BJ (cell line): ENCODE measurements around the gene SEC14L3. TPM values are rescaled to one million over a fixed set of nuclear protein-coding genes. Genes with fewer than 3 reads are reported as not detected.
"Not testable (repeated sequence)": the region's sequence is repeated elsewhere in the genome, so short reads cannot be mapped to it uniquely, and the experiment has no call there.

Experiments used
- CTCF ChIA-PET: fragments of 350-600 bp; formaldehyde crosslinking; extraction: SDS; loops from one replicate; lab custom pipeline; 2021; ENCODE audit warnings: antibody characterized with exemption, inconsistent platforms; lab: Yijun Ruan, JAX
- POLR2A ChIA-PET: fragments of 300-600 bp; sonication (Branson Sonifier 250); formaldehyde crosslinking; extraction: SDS; loops from one replicate; lab custom pipeline; 2021; ENCODE audit warnings: antibody characterized with exemption; lab: Charles Lee
- DNase-seq: peaks from one replicate; pipeline ENCODE4 v3.0.0-alpha.2; 2011; ENCODE audit warnings: low read depth
- H3K27me3 ChIP-seq: 2 replicates; pipeline ENCODE4 v1.6.0; 2011; ENCODE audit warnings: low read length; ENCODE audit not compliant: control insufficient read depth, insufficient read depth
- H3K36me3 ChIP-seq: 2 replicates; pipeline ENCODE4 v1.5.1; 2011; ENCODE audit warnings: low read length; ENCODE audit not compliant: control insufficient read depth, insufficient read depth
- H3K4me3 ChIP-seq: 2 replicates; pipeline ENCODE4 v1.5.1; 2011; ENCODE audit warnings: low read depth, mild to moderate bottlenecking, control low read depth, low read length
- polyA plus RNA-seq: library from polyadenylated mRNA; depleted of rRNA; stranded (reverse); fragments of >200 nt; gene quantifications from 2 replicates; pipeline ENCODE4 v1.2.3, GENCODE V29; 2011
- TF ChIP-seq, protein P1 (sequence below): IDR thresholded peaks from 2 replicates; pipeline ENCODE4 v1.5.1; 2011; ENCODE audit warnings: low read depth, mild to moderate bottlenecking, control low read depth, inconsistent platforms, low read length, moderate library complexity; ENCODE audit not compliant: insufficient read depth

The SEC14L3 gene
- polyA plus RNA-seq, 1 experiment = not detected

GRCh38 chr22:30457981-30458380 lies 13.8 kb downstream of the SEC14L3 start:
- ChIA-PET CTCF (interaction anchor here (1.2 kb wide), 2 partner anchors 24 to 28 kb away, joined by 3 to 4 read pairs; no protein-coding TSS in a partner anchor), POLR2A (no interaction called here)
- H3K4me3 ChIP-seq = no peak overlapping the region
- H3K27me3 ChIP-seq = no peaks in the 10 kb centered on the region; the same call in 1 of the 2 replicates
- DNase-seq = no peak
- TF ChIP-seq, protein P1, sequence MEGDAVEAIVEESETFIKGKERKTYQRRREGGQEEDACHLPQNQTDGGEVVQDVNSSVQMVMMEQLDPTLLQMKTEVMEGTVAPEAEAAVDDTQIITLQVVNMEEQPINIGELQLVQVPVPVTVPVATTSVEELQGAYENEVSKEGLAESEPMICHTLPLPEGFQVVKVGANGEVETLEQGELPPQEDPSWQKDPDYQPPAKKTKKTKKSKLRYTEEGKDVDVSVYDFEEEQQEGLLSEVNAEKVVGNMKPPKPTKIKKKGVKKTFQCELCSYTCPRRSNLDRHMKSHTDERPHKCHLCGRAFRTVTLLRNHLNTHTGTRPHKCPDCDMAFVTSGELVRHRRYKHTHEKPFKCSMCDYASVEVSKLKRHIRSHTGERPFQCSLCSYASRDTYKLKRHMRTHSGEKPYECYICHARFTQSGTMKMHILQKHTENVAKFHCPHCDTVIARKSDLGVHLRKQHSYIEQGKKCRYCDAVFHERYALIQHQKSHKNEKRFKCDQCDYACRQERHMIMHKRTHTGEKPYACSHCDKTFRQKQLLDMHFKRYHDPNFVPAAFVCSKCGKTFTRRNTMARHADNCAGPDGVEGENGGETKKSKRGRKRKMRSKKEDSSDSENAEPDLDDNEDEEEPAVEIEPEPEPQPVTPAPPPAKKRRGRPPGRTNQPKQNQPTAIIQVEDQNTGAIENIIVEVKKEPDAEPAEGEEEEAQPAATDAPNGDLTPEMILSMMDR = no peak
- no peaks in the 10 kb centered on the region for H3K36me3 ChIP-seq

DNA sequence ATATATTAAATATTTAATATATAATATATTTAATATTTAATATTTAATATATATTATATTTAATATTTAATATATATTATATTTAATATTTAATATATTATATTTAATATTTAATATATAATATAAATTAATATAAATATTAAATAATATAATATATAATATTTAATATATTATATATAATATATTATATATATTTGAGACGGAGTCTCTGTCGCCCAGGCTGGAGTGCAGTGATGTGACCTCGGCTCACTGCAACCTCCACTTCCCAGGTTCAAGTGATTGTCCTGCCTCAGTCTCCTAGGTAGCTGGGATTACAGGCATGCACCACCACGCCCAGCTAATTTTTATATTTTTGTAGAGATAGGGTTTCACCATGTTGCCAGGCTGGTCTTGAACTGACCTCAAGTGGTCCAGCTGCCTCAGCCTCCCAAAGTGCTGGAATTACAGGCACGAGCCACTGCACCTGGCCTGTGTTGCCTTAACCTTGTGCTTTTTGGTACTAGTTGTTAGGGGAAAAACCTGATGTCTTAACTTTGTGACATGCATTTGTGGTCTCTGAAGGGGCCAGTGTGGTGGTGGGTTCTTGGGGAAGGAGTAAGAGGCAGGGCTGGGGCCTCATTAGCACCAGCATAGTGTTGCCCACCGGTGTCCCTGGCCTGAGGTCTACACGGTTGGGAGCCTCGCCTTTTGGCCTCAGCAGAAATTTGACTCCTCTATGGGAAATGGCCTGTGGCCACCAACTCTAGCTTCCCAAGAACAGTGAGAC lies 16.6 kb downstream of the SEC14L3 start:
- Histone ChIP-seq H3K36me3 (no peaks in the 10 kb centered on the region), H3K4me3 (no peak overlapping the region), H3K27me3 (peaks cover 1% of the 10 kb centered on the region; the same call in 1 of the 2 replicates)
- no peak for DNase-seq
- ChIA-PET CTCF (no interaction called here), POLR2A (no interaction called here)
- TF ChIP-seq, protein P1 = no peak

DNA sequence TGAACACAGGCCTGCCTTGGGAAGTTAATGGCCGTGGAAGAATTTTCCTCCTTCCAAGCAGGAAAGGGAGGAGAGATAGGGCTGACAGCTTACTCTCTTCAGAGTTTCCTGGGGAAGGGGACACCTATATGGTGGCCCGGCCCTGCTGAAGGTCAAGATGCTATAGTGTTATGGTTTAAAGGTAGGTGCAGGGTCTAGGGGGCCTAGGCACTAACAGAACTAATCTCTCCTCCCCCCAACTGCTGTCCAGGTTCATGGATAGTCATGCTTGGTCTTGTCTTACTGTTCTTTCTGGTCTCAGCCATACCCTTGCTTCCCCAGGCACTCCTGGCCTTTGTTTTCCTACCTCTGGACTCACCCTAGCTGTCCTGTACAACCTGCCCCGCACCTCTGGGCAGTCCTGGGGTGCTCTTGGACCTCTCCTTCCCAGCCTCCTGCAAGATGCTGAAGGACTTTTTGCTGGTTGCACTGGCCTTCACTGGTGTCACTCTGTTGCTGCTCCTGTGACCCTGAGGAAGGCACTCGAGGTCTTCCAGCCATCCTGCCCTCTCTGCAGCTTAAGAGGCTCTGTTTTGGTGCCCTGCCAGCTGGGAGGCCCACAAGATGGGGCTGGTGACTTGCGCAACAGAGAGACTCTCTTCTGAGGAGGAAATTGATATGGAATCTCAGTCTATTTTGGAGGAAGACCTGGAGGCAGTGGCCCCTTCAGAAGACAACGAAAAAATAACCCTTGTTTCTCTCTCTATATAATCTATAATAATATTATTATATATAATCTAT lies 17.9 kb downstream of the SEC14L3 start:
- ChIA-PET CTCF (interaction anchor here (0.6 to 1.2 kb wide), 2 partner anchors 8 to 45 kb away, joined by 3 read pairs; no protein-coding TSS in a partner anchor), POLR2A (no interaction called here)
- DNase-seq = no peak
- Histone ChIP-seq H3K36me3 (no peaks in the 10 kb centered on the region), H3K27me3 (peaks cover 1% of the 10 kb centered on the region; the same call in 1 of the 2 replicates), H3K4me3 (no peak overlapping the region)
- TF ChIP-seq, protein P1 = no peak

GRCh38 chr22:30452861-30453260 lies 19.0 kb downstream of the SEC14L3 start:
- POLR2A ChIA-PET = no interaction called here
- Histone ChIP-seq H3K27me3 (peaks cover 4% of the 10 kb centered on the region; the same call in 1 of the 2 replicates), H3K36me3 (no peaks in the 10 kb centered on the region), H3K4me3 (no peak overlapping the region)
- TF ChIP-seq, protein P1 = no peak
- no peak for DNase-seq
- CTCF ChIA-PET = no interaction called here

DNA sequence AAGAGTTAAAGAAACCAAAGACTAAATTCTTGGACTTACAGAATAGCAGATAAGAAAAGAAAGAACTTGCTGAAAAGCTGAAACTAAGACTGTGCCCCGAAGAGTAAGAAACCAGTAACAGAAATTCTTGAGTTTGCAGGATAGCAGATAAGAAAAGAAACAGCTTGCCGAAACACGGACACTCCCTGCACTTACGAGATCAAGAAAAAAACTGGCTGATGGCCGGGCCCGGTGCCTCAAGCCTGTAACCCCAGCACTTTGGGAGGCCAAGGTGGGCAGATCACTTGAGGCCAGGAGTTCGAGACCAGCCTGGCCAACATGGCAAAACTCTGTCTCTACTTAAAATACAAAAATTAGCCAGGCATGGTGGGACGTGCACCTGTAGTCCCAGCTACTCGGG lies 20.3 kb downstream of the SEC14L3 start:
- DNase-seq, POLR2A ChIA-PET, H3K27me3 ChIP-seq, H3K4me3 ChIP-seq, H3K36me3 ChIP-seq: not testable (repeated sequence)
- CTCF ChIA-PET = interaction anchor here (0.7 kb wide), 1 partner anchor 59 kb away, joined by 3 read pairs; no protein-coding TSS in a partner anchor
